GM19372 (cell line): Measurements from ENCODE around the gene AVEN.
"Not testable (repeated sequence)": the region's sequence is repeated elsewhere in the genome, so short reads cannot be mapped to it uniquely, and the experiment has no call there.

ENCODE experiments used
- ATAC-seq: cut with Tn5 transposase; IDR thresholded peaks from one replicate; pipeline ENCODE4 v1.9.1; 2021; ENCODE audit warnings: mild to moderate bottlenecking, low read depth, moderate library complexity; ENCODE audit not compliant: unreplicated experiment

AVEN gene

DNA sequence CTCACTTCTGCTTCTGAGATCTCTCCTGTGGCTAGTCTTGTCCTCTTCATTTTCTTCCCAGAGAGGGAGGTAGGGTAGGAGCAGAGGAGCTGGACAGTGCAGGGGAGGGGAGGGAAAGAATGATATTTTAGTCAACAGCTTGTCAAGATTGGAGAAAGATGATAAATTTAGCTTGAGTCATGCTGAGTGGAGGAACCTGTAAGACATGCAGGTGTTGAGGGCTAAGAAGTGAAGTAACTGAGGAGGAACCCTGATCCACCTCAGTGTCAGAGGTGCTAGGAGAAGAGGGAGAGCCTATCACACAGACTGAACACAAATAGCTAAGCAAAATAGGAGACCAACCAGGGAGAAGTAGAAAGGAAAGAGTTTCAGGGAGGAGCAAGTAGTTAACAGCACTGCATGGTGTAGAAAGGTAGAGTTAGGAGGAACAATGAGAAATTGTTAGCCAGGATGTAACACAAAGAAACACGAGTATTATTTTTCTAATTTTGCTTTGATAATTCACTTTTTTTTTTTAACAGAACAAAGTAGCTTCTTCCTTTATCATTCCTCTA is 178.9 kb downstream of the AVEN start:
- no peak for ATAC-seq

DNA sequence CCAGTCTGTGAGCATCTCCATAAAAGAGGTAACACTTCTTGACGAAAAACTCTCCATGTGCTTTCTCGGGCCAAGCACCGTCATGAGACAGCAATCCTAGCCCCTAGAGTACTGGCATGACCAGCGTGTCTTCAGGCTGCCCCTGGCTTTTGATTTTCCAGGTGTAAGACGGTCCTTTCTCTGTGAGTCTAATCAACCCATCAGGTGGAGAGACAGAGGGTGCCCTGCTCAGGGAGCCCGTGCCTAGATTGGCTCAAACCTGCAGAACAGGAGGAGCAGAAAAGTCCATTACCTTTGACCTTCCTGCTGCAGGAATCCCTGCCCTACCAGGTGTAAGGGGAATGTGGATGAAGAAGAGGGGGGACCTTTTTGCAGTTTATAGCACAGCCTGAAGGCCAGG is 180.2 kb downstream of the AVEN start:
- no peak for ATAC-seq

GRCh38 chr15:33857726-33858125 is 181.3 kb downstream of the AVEN start:
- no peak for ATAC-seq

- no peak for ATAC-seq
Measured at GRCh38 chr15:33852570-33852969, 186.4 kb downstream of the AVEN start.

GRCh38 chr15:33852094-33852493 is 186.9 kb downstream of the AVEN start:
- ATAC-seq, result no peak

- ATAC-seq, result no peak
Measured at GRCh38 chr15:33851079-33851478, 187.9 kb downstream of the AVEN start.

GRCh38 chr15:33848011-33848410 is 191.0 kb downstream of the AVEN start:
- ATAC-seq, result no peak

GRCh38 chr15:33846862-33847261 is 192.1 kb downstream of the AVEN start:
- ATAC-seq, result no peak

- no peak for ATAC-seq
Measured at GRCh38 chr15:33846142-33846541, 192.9 kb downstream of the AVEN start.

DNA sequence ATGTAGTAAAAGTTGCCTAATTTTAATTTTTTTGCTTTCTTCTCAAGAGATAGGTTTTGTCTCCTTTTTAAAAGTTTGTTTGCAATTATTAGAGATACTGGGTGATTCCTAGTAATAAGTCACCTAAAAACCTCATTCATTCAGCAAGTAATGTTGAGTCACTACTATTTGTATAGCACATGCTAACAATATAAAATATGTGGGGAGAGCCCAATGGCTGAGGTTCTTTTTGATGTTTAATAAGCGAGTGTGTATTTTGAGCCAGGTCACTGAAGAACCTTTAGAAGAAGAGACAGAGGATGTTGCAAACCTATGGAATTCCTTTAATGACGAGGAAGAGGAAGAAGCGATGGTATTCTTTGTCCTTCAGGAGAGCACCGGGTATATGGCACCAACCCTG is 194.4 kb downstream of the AVEN start:
- ATAC-seq, result no peak

DNA sequence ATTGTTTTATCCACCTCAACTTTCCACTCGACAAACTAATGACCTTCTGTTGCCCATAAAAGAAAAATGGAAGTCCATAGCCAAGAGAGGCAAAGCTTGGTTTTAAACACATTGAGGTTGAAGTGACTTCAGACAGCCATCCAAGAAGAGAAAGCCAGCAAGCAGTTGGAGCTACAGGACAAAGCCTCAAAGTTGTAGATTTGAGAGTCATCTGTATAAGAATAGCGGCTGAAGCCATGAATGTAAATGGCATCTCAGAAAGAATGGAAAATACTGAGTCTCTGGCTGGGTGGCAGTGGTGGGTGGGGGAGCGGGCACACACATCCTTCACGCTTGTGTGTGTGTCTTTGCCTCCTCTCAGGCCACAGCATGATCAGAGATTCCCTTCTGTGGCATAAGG is 194.8 kb downstream of the AVEN start:
- ATAC-seq, result no peak

GRCh38 chr15:33840615-33841014 is 198.4 kb downstream of the AVEN start:
- ATAC-seq, result no peak

DNA sequence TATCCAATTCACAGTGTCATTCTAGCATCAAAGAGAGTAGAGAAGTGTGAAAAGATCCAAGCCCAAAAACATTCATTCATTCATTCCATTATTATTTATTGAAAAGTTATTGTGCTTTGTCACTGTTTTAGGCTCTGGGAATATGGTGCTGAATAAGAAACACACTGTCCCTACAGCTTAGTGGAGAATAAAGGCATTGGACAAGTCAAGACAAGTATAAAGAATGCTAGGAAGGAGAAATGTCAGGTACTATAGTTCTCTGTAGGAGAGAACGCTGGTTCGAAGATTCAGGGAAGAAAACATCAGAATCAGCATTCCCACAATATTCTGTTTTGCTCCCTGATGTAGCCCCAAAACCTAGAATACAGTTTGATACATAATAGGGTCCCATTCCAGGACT is 199.5 kb downstream of the AVEN start:
- no peak for ATAC-seq

GRCh38 chr15:33837294-33837693 is 201.7 kb downstream of the AVEN start:
- no peak for ATAC-seq

GRCh38 chr15:33834892-33835743 is 203.9 kb downstream of the AVEN start:
- no peak for ATAC-seq

- ATAC-seq, result no peak
Measured at GRCh38 chr15:33831646-33832045, 207.4 kb downstream of the AVEN start.

DNA sequence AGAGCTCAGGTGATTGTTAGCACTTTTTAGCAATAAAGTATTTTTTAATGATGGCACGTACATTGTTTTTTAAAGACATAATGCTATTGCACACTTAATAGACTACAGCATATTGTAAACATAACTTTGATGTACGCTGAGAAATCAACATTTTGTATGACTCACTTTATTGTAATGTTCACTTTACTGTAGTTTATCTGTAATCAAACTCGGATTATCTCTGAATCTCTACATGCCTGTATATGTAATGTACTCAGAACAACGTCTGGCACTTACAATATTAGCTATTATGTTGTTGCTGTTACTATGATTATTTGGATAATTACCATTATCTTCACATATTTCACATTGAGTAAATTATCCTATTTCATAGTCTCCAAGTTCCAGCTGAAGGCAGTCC is 208.7 kb downstream of the AVEN start:
- no peak for ATAC-seq

GRCh38 chr15:33826201-33826600 is 212.8 kb downstream of the AVEN start:
- no peak for ATAC-seq

- no peak for ATAC-seq
Measured at GRCh38 chr15:33825453-33825852, 213.6 kb downstream of the AVEN start.

GRCh38 chr15:33823119-33823518 is 215.9 kb downstream of the AVEN start:
- no peak for ATAC-seq

- no peak for ATAC-seq
Measured at GRCh38 chr15:33822479-33822878, 216.5 kb downstream of the AVEN start.

DNA sequence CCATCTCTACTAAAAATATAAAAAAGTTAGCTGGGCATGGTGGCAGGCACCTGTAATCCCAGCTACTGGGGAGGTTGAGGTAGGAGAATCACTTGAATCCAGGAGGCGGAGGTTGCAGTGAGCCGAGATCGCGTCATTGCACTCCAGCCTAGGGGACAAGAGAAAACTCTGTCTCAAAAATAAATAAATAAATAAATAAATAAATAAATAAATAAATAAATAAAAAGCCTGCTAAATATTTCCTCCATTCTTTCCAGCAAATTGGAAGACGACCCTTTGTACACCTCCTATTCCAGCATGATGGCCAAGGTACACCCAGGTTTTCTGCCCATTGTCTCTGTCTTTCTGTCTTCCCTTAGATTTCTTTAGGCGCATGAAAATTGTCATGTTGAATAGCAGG is 219.5 kb downstream of the AVEN start:
- ATAC-seq, result not testable (repeated sequence)
